A549 treated with dexamethasone at 1 μM for 4 hours (cell line): ENCODE data around the gene PMEPA1. TPM values are rescaled to one million over a fixed set of nuclear protein-coding genes. Genes with fewer than 3 reads are reported as not detected.

Experiments used
- total RNA-seq: library from RNA; stranded (reverse); fragments of 200-300 nt; extraction: Qiagen RNA extraction; gene quantifications from 5 replicates; pipeline ENCODE4 v1.2.3, GENCODE V29; 2022

Gene PMEPA1, protein sequence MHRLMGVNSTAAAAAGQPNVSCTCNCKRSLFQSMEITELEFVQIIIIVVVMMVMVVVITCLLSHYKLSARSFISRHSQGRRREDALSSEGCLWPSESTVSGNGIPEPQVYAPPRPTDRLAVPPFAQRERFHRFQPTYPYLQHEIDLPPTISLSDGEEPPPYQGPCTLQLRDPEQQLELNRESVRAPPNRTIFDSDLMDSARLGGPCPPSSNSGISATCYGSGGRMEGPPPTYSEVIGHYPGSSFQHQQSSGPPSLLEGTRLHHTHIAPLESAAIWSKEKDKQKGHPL
- 122 to 374 TPM (median 320 TPM) in 5 replicates for total RNA-seq

DNA sequence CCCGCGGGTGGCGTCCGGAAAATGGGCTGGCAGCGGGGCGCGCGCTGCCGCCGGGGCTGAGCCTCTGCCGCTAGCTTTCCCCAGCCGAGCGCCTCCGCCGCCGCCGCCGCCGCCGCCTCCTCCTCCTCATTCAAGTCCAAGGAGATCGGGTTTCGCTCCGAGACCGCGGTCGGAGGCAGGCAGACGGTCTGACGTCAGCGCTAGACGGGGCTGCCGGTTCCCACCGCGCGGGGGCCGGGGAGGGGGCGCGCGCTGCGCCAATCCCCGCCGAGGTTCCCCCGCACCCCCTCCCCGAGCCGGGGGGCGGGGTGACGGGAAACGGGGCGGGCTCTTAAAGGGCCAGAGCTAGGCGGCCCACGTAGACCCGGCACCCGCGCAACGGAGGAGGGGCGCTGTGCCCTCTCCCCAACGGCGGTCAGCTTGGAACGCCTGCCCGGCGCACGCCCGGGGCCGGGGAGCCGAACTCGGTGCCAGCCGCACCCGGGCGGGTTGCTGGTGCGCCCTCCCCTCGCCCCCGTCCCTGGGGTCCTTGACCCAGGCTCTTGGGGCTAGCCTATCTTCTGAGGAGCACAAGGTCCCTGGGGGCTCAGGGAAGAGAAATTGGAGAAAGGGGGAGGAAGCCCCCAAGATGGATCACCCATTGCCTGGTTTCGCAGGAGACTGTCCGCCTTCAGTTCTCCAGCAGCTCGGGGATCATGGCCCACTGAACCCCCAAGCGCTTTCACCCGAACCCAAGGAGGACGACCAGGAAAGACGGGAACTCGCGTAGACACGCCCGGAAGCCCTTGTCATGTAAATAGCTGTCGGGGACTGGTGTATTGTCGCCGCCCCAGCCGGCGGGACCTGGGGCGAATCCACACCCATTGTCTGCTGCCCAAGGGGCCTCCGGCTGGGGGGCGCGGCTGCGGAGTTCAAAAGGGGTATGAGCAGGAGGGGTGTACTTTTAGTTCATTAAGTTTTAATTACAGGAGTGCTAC lies at the start of gene PMEPA1:
Gene PMEPA1 (minus strand): TSS at position 193 of the 977 bp plus-strand sequence. CDS start 433 bp downstream, outside the sequence.

DNA sequence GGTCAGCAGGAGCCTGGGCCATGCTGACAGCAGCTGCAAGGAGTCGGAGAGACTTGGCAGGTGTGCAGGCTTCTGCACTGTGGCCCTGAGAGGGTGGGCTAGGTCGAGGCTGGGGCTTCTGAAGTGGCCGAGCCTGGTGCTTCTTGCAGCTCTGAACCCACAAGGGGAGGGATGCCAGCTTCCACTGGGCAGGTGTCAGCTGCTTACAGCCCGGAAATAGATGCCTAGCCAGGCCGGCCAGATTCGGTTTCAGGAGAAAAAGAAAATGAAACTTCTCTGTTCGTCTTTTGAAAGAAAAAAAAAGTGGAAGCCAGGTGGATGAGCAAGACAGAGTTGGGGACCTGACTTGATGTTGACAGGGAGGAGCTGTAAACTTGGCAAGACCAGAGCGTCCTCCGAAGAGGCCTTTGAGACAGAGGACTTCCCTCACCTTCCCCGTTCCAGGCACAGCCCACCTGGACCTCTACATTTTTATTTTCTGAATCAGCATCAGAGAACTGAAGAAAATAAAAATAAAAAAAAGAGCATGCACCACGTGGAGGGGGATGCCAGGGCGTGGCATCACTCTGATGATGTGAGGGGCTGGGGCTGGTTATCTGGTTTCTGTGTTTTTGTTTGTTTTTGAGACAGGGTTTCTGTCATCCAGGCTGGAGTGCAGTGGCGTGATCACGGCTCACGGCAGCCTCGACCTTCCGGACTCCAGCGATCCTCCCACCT lies 89.4 kb downstream of the PMEPA1 start, which contains the start of gene ZBP1:
Gene ZBP1 (minus strand): TSS at position 153 of the 717 bp plus-strand sequence. CDS start 131 bp downstream, at position 22.

Other genes with a start within 250 kb of the PMEPA1 start
- 0.02 to 0.06 TPM (median 0.03 TPM) in 4 of 5 replicates, not detected in the other for gene CTCFL, start 184.9 kb downstream of the PMEPA1 start, total RNA-seq
- 0.05 to 0.16 TPM (median 0.13 TPM) in 5 replicates for gene PCK1, start 148.9 kb downstream of the PMEPA1 start, total RNA-seq
- not detected in 5 replicates for gene ZBP1, start 89.6 kb downstream of the PMEPA1 start, total RNA-seq